Fibroblast of skin of scalp (primary cell): ENCODE measurements around the gene TMEM80.
"Not testable (repeated sequence)": the region's sequence is repeated elsewhere in the genome, so short reads cannot be mapped to it uniquely, and the experiment has no call there.

ENCODE experiments used
- DNase-seq: peaks from one replicate; pipeline ENCODE4 v3.0.0-alpha.2; 2013

Gene TMEM80

GRCh38 chr11:679271-680207 is 16.1 kb upstream of the TMEM80 start:
- DNase-seq: no peak

- DNase-seq: no peak
These were observed 15.1 kb upstream of the TMEM80 start for GRCh38 chr11:680476-680875.

- no peak for DNase-seq
These were observed 14.6 kb upstream of the TMEM80 start for GRCh38 chr11:680970-681369.

GRCh38 chr11:686451-687243 is 9.0 kb upstream of the TMEM80 start:
- DNase-seq: no peak

- no peak for DNase-seq
These were observed 7.9 kb upstream of the TMEM80 start for GRCh38 chr11:687751-688150.

GRCh38 chr11:688681-689080 is 6.9 kb upstream of the TMEM80 start:
- DNase-seq: no peak

- DNase-seq: peak; percentile 42
These were observed 6.0 kb upstream of the TMEM80 start for GRCh38 chr11:689625-690024.

- DNase-seq: not testable (repeated sequence)
These were observed 5.4 kb upstream of the TMEM80 start for GRCh38 chr11:690244-690643.

GRCh38 chr11:690738-691633 is 4.6 kb upstream of the TMEM80 start:
- DNase-seq: no peak

GRCh38 chr11:691710-692590 is 3.7 kb upstream of the TMEM80 start:
- no peak for DNase-seq

GRCh38 chr11:692824-693414 is 2.7 kb upstream of the TMEM80 start:
- DNase-seq: peak; percentile 20

GRCh38 chr11:693415-693831 is 2.2 kb upstream of the TMEM80 start:
- DNase-seq: peak; percentile 44

- DNase-seq: no peak
These were observed 1.6 kb upstream of the TMEM80 start for GRCh38 chr11:693887-694562.

GRCh38 chr11:694563-695287 is 891 bp upstream of the TMEM80 start, which contains the start of gene DEAF1:
Gene DEAF1 (minus strand): TSS chr11:695222. CDS start chr11:695047, 175 bp downstream.
- DNase-seq: peak; percentile 97

- no peak for DNase-seq
These were observed 403 bp upstream of the TMEM80 start for GRCh38 chr11:695288-695537.

GRCh38 chr11:696955-697491 is 1.4 kb downstream of the TMEM80 start:
- DNase-seq: peak; percentile 78

- DNase-seq: peak; percentile 13
These were observed 2.2 kb downstream of the TMEM80 start for GRCh38 chr11:697811-698311.

GRCh38 chr11:698493-699115 is 3.0 kb downstream of the TMEM80 start:
- DNase-seq: no peak

GRCh38 chr11:699116-699508 is 3.5 kb downstream of the TMEM80 start:
- DNase-seq: no peak
